ENCODE results near the gene CGN.

GRCh38 chr1:151540982-151541377 is 29.8 kb downstream of the CGN start:
- TF ChIP-seq CTCF (IDR thresholded peaks at IDR 0.05; ENCODE audit: borderline replicate concordance, extremely low read depth, low read length, poor library complexity, severe bottlenecking) = no peak
- TF ChIP-seq EZH2 (IDR thresholded peaks at IDR 0.05; ENCODE audit: borderline replicate concordance, low read depth, low read length, severe bottlenecking) = no peak
